Activated naive CD4-positive, alpha-beta T cell treated with anti-CD3 and anti-CD28 coated beads, Interleukin-2, amount 50 U/mL, for 16 hours (primary cell): ENCODE results near the gene PPP1R8.

Experiments used
- DNase-seq: peaks from one replicate; pipeline ENCODE4 v3.0.0-alpha.2; 2020

Gene PPP1R8

DNA sequence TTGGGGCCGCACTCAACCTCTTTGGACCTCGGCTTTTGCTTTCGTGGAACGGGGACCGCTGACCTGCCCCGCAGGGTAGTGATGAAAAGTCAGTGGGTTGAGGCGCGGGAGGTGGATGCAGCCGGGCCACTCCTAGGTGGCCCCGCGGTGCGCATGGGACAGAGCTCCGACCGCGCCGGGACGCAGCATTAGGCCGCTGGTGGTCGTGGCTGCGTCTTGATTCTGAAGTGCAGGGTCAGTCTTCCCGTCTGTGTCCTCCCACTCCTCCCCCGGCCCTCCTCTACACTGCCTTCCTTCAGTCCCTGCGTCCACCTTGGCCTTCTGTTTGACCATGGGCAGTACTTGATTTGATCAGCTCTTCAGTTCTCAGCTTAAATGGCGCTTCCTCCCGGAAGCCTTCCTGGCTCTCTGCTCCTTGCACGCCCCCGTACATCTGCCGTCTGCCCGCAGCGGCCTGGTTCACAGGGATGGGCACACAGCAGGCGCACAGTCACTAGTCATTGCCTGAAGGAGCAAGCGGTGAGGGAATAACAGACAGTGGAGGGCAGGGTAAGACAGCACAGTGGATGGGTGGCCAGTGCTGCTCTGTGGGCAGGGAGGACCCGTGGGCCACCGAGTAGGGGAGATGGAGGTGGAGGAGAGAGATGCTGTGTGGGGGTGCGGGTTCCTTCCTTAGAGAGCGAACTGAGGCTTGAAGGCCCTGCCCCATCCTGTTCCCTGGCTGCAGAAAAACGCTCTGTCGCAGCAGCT, 42.4 kb downstream of the PPP1R8 start:
- no peak for DNase-seq

- DNase-seq: no peak
Measured at GRCh38 chr1:27873671-27874384, 43.2 kb downstream of the PPP1R8 start.

GRCh38 chr1:27876341-27877114, 45.9 kb downstream of the PPP1R8 start:
- no peak for DNase-seq

GRCh38 chr1:27877115-27877416, 46.5 kb downstream of the PPP1R8 start:
- no peak for DNase-seq

GRCh38 chr1:27878039-27878438, 47.5 kb downstream of the PPP1R8 start:
- DNase-seq: no peak

GRCh38 chr1:27878787-27879335, 48.3 kb downstream of the PPP1R8 start:
- DNase-seq: no peak

DNA sequence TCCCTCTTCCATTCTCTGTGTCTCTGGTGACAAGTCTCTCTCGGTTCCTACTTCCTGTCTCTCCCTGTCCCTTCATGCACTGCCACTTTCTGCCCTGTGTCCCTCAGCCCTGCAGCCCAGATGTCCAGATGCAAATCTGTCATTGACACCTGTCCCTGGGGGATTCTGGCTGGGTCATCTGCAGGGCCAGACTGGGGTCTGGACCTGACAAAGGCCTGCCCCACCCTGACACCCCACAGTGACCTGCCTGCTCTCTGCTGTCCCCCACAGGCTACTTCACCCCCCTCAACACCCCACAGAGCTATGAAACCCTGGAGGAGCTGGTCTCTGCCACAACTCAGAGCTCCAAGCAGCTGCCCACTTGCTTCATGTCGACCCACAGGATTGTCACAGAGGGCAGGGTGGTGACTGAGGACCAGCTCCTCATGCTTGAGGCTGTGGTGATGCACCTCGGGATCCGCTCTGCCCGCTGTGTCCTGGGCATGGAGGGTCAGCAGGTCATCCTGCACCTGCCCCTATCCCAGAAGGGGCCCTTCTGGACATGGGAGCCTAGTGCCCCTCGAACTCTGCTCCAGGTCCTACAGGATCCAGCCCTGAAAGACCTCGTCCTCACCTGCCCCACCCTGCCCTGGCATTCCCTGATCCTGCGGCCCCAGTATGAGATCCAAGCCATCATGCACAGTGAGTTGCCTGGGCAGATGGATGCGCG, 48.9 kb downstream of the PPP1R8 start:
- DNase-seq: no peak

DNA sequence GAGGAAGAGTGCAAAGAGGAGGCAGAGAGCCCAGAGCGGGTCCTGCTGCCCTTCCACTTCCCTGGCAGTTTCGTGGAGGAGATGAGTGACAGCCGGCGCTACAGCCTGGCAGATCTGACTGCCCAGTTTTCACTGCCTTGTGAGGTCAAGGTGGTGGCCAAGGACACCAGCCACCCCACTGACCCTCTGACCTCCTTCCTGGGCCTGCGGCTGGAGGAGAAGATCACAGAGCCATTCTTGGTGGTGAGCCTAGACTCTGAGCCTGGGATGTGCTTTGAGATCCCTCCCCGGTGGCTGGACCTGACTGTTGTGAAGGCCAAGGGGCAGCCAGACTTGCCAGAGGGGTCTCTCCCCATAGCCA, 51.9 kb downstream of the PPP1R8 start:
- DNase-seq: no peak

- DNase-seq: no peak
Measured at GRCh38 chr1:27883536-27883935, 53.0 kb downstream of the PPP1R8 start.

DNA sequence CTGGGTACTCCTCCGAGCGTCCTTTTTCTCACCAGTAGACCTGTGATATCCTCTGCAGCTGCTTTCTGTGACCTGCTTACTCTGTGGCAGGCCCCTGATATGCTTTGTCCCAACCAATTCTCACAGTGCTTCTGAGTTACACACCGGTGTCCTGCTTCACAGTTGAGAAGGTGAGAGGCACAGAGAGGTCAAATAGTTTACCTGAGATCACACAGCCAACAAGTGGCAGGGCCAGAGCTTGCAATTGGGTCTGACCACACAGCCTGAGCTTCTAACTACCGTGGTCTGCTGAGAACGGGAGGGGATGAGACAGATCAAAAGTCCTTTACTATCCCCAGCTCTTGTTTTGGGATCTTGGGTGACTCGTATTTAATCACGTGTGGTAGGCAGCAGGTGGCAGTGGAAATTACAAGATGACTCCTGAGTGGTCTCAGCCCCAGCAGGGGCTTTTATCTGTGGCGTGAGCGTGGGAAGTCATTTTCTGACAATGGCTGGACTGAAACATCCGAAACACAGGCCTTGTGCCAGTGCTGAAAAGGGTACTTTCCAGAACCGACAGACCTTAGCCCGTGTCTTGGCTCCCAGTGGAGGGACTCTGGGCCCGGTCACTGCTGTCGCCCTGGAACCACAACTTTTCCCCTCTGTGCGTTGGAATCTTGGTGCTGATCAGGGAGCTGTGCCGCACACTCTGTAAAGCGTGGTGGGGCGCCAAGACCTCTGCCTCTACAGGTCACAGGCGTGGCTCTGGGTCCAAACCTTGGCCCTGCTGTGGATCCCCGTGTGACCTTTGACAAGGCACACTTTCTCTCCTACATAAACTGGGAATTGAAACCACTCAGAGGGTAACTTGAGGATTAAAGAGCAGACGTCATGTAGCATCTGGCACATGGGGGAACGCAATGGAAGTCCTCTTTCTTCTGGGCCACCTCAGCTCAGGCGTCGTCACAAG, 53.7 kb downstream of the PPP1R8 start:
- DNase-seq: no peak

- DNase-seq: no peak
Measured at GRCh38 chr1:27885114-27885528, 54.5 kb downstream of the PPP1R8 start.

GRCh38 chr1:27885621-27886352, 55.2 kb downstream of the PPP1R8 start:
- no peak for DNase-seq

DNA sequence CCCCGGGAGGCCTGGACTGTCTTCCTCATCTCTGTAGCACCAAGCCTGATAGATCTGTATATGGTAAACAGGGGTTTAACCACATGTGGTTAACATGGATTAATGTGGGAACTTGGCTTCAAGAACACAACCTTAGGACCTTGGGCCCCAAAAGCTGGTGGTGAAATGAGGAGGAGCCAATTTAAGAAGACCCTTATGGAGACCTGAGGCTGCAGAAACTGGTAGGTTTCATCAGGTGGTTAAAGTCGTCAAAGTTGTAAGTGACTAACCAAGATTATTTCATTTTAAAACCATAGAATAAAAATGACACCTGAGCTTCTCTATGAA, 55.7 kb downstream of the PPP1R8 start:
- DNase-seq: no peak

GRCh38 chr1:27886744-27887143, 56.2 kb downstream of the PPP1R8 start:
- no peak for DNase-seq

- DNase-seq: no peak
Measured at GRCh38 chr1:27887215-27888021, 56.8 kb downstream of the PPP1R8 start.

GRCh38 chr1:27889506-27889905, 58.9 kb downstream of the PPP1R8 start:
- no peak for DNase-seq

DNA sequence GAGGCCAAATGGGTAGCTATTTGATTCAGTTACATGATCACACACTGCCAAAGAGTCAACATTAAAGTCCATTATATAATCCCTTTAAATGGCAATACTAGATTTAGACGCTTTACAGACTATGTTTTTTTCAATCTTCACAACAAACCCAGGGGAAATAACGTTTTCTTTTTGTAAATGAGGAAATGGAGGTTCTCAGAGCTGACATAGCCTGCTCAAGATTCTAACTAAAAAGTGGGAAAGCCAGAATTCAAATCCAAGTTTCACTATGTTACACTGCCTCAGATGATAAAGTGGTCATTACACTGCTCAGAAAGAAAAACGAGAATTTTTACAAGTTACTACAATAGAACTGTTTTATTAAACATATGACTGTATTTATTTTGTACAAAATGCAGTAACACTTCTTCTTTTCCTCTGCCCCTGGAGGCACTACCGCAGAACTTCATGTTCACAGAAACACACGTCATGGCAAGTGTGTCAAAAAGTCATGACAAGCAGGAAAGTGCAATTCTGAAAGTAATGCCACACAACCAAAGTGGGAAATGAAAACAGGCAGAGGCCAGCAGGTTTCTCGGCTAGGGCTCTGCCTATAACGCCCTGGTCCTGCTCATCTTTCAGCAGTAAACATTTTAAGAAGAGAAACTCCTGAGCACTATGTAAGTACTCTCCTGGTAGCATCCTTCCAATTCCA, 60.8 kb downstream of the PPP1R8 start:
- DNase-seq: no peak

- DNase-seq: no peak
Measured at GRCh38 chr1:27894521-27894920, 63.9 kb downstream of the PPP1R8 start.
